ENCODE data around the gene PLEKHH3. TPM values are rescaled to one million over a fixed set of nuclear protein-coding genes. Genes with fewer than 3 reads are reported as not detected.

The PLEKHH3 gene
- total and polyA plus RNA-seq, 2 of the 4 experiments (the other 2 are of a cell fraction) = 2.9 to 10.5 TPM

DNA sequence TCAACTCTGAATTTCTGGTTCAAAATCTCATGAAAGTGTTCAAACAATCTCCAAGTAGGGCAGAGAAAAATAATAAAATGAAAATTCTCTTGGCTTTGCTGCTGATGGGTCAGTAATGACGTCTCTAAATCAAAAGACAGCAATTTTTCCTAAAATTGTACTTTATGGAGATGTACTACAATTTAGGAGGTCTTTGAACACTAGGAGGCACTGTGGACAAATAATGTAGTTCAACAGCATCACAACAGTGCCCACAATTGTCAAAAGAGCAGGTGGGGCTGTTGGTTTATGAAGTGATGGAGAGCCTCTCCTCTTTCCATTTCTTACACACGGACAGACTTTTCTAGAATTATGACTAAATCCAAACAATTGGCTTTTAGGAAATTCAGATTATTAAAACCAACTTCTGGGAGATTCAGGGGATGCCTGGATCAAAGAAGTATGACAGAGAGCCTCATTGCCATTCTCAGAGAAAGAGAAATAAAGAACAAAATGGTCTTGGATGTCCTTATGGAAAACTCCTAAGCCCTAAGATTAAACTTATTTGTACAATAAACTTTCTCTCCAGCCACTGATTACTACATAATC is 44.3 kb upstream of the PLEKHH3 start:
- TF ChIP-seq RFX5 (IDR thresholded peaks at IDR 0.05; ENCODE audit: low read depth, low read length) (no peak), RCOR1 (IDR thresholded peaks at IDR 0.05; ENCODE audit: insufficient replicate concordance, low read length) (no peak), MAFK (IDR thresholded peaks at IDR 0.05; ENCODE audit: low read depth, low read length) (no peak), CHD1 (IDR thresholded peaks at IDR 0.05; ENCODE audit: low read depth, low read length) (no peak), CEBPB (IDR thresholded peaks at IDR 0.05; ENCODE audit: low read depth, low read length) (no peak), POLR2A (IDR thresholded peaks at IDR 0.05; ENCODE audit: low read depth, low read length) (no peak), BHLHE40 (IDR thresholded peaks at IDR 0.05; ENCODE audit: low read depth, low read length) (no peak), RAD21 (IDR thresholded peaks at IDR 0.05; ENCODE audit: low read length) (peak; percentile 69), SMC3 (IDR thresholded peaks at IDR 0.05; ENCODE audit: low read depth, low read length) (peak; percentile 76), MXI1 (IDR thresholded peaks at IDR 0.05; ENCODE audit: borderline replicate concordance, low read depth, low read length) (no peak), MAZ (IDR thresholded peaks at IDR 0.05; ENCODE audit: borderline replicate concordance, low read depth, low read length) (no peak), FOS (IDR thresholded peaks at IDR 0.05; ENCODE audit: low read depth, low read length) (no peak)
- TF ChIP-seq, protein P1, sequence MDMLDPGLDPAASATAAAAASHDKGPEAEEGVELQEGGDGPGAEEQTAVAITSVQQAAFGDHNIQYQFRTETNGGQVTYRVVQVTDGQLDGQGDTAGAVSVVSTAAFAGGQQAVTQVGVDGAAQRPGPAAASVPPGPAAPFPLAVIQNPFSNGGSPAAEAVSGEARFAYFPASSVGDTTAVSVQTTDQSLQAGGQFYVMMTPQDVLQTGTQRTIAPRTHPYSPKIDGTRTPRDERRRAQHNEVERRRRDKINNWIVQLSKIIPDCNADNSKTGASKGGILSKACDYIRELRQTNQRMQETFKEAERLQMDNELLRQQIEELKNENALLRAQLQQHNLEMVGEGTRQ (IDR thresholded peaks at IDR 0.05; ENCODE audit: low read depth, low read length) = no peak
- TF ChIP-seq, protein P2, sequence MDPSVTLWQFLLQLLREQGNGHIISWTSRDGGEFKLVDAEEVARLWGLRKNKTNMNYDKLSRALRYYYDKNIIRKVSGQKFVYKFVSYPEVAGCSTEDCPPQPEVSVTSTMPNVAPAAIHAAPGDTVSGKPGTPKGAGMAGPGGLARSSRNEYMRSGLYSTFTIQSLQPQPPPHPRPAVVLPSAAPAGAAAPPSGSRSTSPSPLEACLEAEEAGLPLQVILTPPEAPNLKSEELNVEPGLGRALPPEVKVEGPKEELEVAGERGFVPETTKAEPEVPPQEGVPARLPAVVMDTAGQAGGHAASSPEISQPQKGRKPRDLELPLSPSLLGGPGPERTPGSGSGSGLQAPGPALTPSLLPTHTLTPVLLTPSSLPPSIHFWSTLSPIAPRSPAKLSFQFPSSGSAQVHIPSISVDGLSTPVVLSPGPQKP (IDR thresholded peaks at IDR 0.05; ENCODE audit: borderline replicate concordance, low read depth, low read length) = no peak
- TF ChIP-seq, protein P3, sequence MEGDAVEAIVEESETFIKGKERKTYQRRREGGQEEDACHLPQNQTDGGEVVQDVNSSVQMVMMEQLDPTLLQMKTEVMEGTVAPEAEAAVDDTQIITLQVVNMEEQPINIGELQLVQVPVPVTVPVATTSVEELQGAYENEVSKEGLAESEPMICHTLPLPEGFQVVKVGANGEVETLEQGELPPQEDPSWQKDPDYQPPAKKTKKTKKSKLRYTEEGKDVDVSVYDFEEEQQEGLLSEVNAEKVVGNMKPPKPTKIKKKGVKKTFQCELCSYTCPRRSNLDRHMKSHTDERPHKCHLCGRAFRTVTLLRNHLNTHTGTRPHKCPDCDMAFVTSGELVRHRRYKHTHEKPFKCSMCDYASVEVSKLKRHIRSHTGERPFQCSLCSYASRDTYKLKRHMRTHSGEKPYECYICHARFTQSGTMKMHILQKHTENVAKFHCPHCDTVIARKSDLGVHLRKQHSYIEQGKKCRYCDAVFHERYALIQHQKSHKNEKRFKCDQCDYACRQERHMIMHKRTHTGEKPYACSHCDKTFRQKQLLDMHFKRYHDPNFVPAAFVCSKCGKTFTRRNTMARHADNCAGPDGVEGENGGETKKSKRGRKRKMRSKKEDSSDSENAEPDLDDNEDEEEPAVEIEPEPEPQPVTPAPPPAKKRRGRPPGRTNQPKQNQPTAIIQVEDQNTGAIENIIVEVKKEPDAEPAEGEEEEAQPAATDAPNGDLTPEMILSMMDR (conservative IDR thresholded peaks at IDR 0.05; ENCODE audit: low read depth, low read length) = peak; percentile 84
- Histone ChIP-seq H3K9ac (ENCODE audit: low read depth, low read length) (no peak overlapping the region), H4K8ac (ENCODE audit: low read depth in 2 of 2, low read length in 2 of 2) (no peak overlapping the region), H2BK120ac (ENCODE audit: low read depth, low read length) (no peak overlapping the region), H3K56ac (ENCODE audit: extremely low read depth, insufficient read depth, low read length) (no peak overlapping the region), H3K4ac (ENCODE audit: low read depth, low read length) (no peak overlapping the region), H2BK5ac (ENCODE audit: low read depth, low read length, poor library complexity, severe bottlenecking) (no peak overlapping the region), H3K79me1 (ENCODE audit: low read depth in 1 of 2, low read length in 2 of 2) (no peaks in the 10 kb centered on the region), H3K27ac (ENCODE audit: insufficient read depth, low read length) (no peak overlapping the region), H3K9me1 (ENCODE audit: insufficient read depth, low read length) (no peaks in the 10 kb centered on the region), H3K18ac (ENCODE audit: low read depth, low read length) (no peak overlapping the region), H3K4me3 (ENCODE audit: insufficient read depth, low read depth, low read length) (no peak overlapping the region), H3K36me3 (ENCODE audit: control insufficient read depth, insufficient read depth, low read length) (peaks cover 38% of the 10 kb centered on the region), H2AK5ac (ENCODE audit: low read depth, low read length) (no peak overlapping the region), H2AFZ (replicated peaks; ENCODE audit: low read length, poor library complexity) (no peak overlapping the region), H4K5ac (ENCODE audit: low read depth, low read length) (no peak overlapping the region), H3K4me2 (ENCODE audit: low read depth, low read length) (no peak overlapping the region), H2BK15ac (ENCODE audit: low read depth, low read length) (no peak overlapping the region), H2BK20ac (ENCODE audit: low read depth, low read length) (no peak overlapping the region), H3K4me1 (ENCODE audit: control insufficient read depth, insufficient read depth, low read length) (no peaks in the 10 kb centered on the region), H3K27me3 (ENCODE audit: control insufficient read depth, insufficient read depth, low read length) (no peaks in the 10 kb centered on the region), H4K91ac (ENCODE audit: insufficient read depth, low read depth, low read length) (no peak overlapping the region), H3K9me3 (ENCODE audit: control insufficient read depth, insufficient read depth, low read length) (no peaks in the 10 kb centered on the region), H2AK9ac (replicated peaks; ENCODE audit: low read depth, low read length, poor library complexity) (no peak overlapping the region), H3K14ac (replicated peaks; ENCODE audit: low read depth, low read length) (no peak overlapping the region), H4K20me1 (ENCODE audit: insufficient read depth, low read length) (no peaks in the 10 kb centered on the region), H3K23ac (ENCODE audit: low read depth, low read length) (no peak overlapping the region)
- in situ Hi-C loops (cut with MboI; ENCODE audit: low sequenced_read_pairs) = loop anchor here (10.0 kb wide), 1 partner anchor 214 kb away; no protein-coding TSS in a partner anchor
- dilution Hi-C loops (cut with HindIII; ENCODE audit: low sequenced_read_pairs, unreplicated experiment) = no loop called here
- DNase-seq = peak; percentile 71
- WGBS, 2 experiments (ENCODE audit: extremely low coverage in 2 of 2, insufficient read length in 1 of 2) = no CpG with 5 or more reads among the region's 2 CpGs
- ATAC-seq (ENCODE audit: low read depth) = peak; percentile 90
- ChIA-PET POLR2A (ENCODE audit: unreplicated experiment) (no interaction called here), CTCF (no interaction called here)
- intact Hi-C loops (cut with micrococcal nuclease) = loop anchor here (1.0 kb wide), 3 partner anchors 42 to 216 kb away; partner anchors contain the start of gene BECN1
- no TSS peak for BruUV-seq (replicated peaks)
